Karpas-422 (cell line): ENCODE measurements around the gene TMEM231. TPM values are rescaled to one million over a fixed set of nuclear protein-coding genes. Genes with fewer than 3 reads are reported as not detected.
"Not testable (repeated sequence)": the region's sequence is repeated elsewhere in the genome, so short reads cannot be mapped to it uniquely, and the experiment has no call there.

Experiments used
- DNase-seq: peaks from one replicate; pipeline ENCODE4 v3.0.0-alpha.2; 2015
- H2AFZ ChIP-seq: fragments of 200-600 bp; sonication (generic); 2 replicates; pipeline ENCODE4 v1.6.1; 2014; ENCODE audit warnings: antibody characterized with exemption, low read length, mixed read lengths
- H3K27ac ChIP-seq: fragments of 200-600 bp; sonication (generic); 2 replicates; pipeline ENCODE4 v1.5.1; 2014; ENCODE audit warnings: mild to moderate bottlenecking, low read length, moderate library complexity
- H3K27me3 ChIP-seq: fragments of 200-600 bp; sonication (generic); 2 replicates; pipeline ENCODE4 v1.6.1; 2014; ENCODE audit warnings: low read length, mixed read lengths
- H3K36me3 ChIP-seq: fragments of 200-600 bp; sonication (generic); 2 replicates; pipeline ENCODE4 v1.6.1; 2014; ENCODE audit warnings: low read length, mixed read lengths; ENCODE audit not compliant: insufficient read depth
- H3K4me1 ChIP-seq: fragments of 200-600 bp; sonication (generic); 2 replicates; pipeline ENCODE4 v1.6.1; 2014; ENCODE audit warnings: mild to moderate bottlenecking, low read length, mixed read lengths
- H3K4me2 ChIP-seq: fragments of 200-600 bp; sonication (generic); 2 replicates; pipeline ENCODE4 v1.6.1; 2014; ENCODE audit warnings: low read length, low read depth, mild to moderate bottlenecking; ENCODE audit not compliant: poor library complexity, severe bottlenecking
- H3K4me3 ChIP-seq: fragments of 200-600 bp; sonication (generic); 2 replicates; pipeline ENCODE4 v1.5.1; 2014; ENCODE audit warnings: mild to moderate bottlenecking, antibody characterized with exemption, low read length, mixed read lengths
- H3K79me2 ChIP-seq: fragments of 200-600 bp; sonication (generic); 2 replicates; pipeline ENCODE4 v1.6.1; 2014; ENCODE audit warnings: mild to moderate bottlenecking, low read length, mixed read lengths
- H3K9ac ChIP-seq: fragments of 200-600 bp; sonication (generic); 2 replicates; pipeline ENCODE4 v1.6.0; 2014; ENCODE audit warnings: low read length
- H3K9me2 ChIP-seq: fragments of 200-600 bp; sonication (generic), shearing (Covaris generic); replicated peaks from 2 replicates; pipeline ENCODE4 v1.6.0; 2014; ENCODE audit warnings: mild to moderate bottlenecking, low read length, moderate library complexity; ENCODE audit not compliant: insufficient read depth
- H3K9me3 ChIP-seq: fragments of 300-700, 200-600 bp; sonication (generic); 2 replicates; pipeline ENCODE4 v1.6.1; 2014; ENCODE audit warnings: low read length, mixed read lengths
- H4K20me1 ChIP-seq: fragments of 200-600 bp; sonication (generic); 2 replicates; pipeline ENCODE4 v1.6.1; 2014; ENCODE audit warnings: mild to moderate bottlenecking, antibody characterized with exemption, low read length, low read depth; ENCODE audit not compliant: insufficient read depth
- total RNA-seq: library from RNA; depleted of rRNA; stranded (reverse); fragments of >200 nt; shearing (Covaris generic); gene quantifications from 2 replicates; pipeline ENCODE4 v1.2.3, GENCODE V29; 2014; ENCODE audit warnings: low replicate concordance

TMEM231 gene
- total RNA-seq, 1 experiment from 2014 or later = 31.2 TPM

- Histone ChIP-seq H2AFZ (peak overlapping the region; percentile 100), H3K4me2 (peak overlapping the region; percentile 93), H3K9ac (peak overlapping the region; percentile 93), H3K4me3 (peak overlapping the region; percentile 87)
- H3K9me2 ChIP-seq, H3K79me2 ChIP-seq, H3K27me3 ChIP-seq, H3K4me1 ChIP-seq, H4K20me1 ChIP-seq, H3K27ac ChIP-seq, H3K36me3 ChIP-seq, H3K9me3 ChIP-seq: not testable (repeated sequence)
- DNase-seq = peak; percentile 46
These were observed 39.7 kb downstream of the TMEM231 start for GRCh38 chr16:75516189-75516966.

GRCh38 chr16:75514296-75514695 is 41.8 kb downstream of the TMEM231 start:
- peaks cover 4% of the 10 kb centered on the region; the same call in 1 of the 2 replicates for H3K79me2 ChIP-seq
- no peak overlapping the region for H3K4me3 ChIP-seq
- H3K4me2 ChIP-seq = no peak overlapping the region
- no peak overlapping the region for H3K9ac ChIP-seq
- DNase-seq = no peak
- H3K9me2 ChIP-seq = no peaks in the 10 kb centered on the region
- H3K27ac ChIP-seq = no peak overlapping the region
- peaks cover 6% of the 10 kb centered on the region for H3K4me1 ChIP-seq
- H3K27me3 ChIP-seq = no peaks in the 10 kb centered on the region
- H2AFZ ChIP-seq = no peak overlapping the region
- H4K20me1 ChIP-seq = no peaks in the 10 kb centered on the region
- no peaks in the 10 kb centered on the region for H3K9me3 ChIP-seq
- no peaks in the 10 kb centered on the region for H3K36me3 ChIP-seq

- Histone ChIP-seq H3K4me2 (no peak overlapping the region), H3K27me3 (no peaks in the 10 kb centered on the region)
These were observed 49.5 kb downstream of the TMEM231 start for GRCh38 chr16:75506574-75506973.

GRCh38 chr16:75506107-75506506 is 49.9 kb downstream of the TMEM231 start:
- Histone ChIP-seq H3K36me3 (no peaks in the 10 kb centered on the region), H3K9me3 (no peaks in the 10 kb centered on the region), H2AFZ (no peak overlapping the region), H3K27me3 (no peaks in the 10 kb centered on the region), H3K79me2 (no peaks in the 10 kb centered on the region), H3K9me2 (no peaks in the 10 kb centered on the region), H3K27ac (no peak overlapping the region), H3K4me3 (no peak overlapping the region), H4K20me1 (no peaks in the 10 kb centered on the region), H3K4me2 (no peak overlapping the region), H3K9ac (no peak overlapping the region), H3K4me1 (no peaks in the 10 kb centered on the region)
- no peak for DNase-seq

More at GRCh38 chr16:75506574-75506973, 49.5 kb downstream of the TMEM231 start:
- no peak overlapping the region for H3K27ac ChIP-seq
- H3K9me2 ChIP-seq = no peaks in the 10 kb centered on the region
- H3K4me1 ChIP-seq = no peaks in the 10 kb centered on the region
- no peaks in the 10 kb centered on the region for H4K20me1 ChIP-seq
- H3K9ac ChIP-seq = no peak overlapping the region
- H3K4me3 ChIP-seq = no peak overlapping the region
- no peak for DNase-seq
- no peak overlapping the region for H2AFZ ChIP-seq
- no peaks in the 10 kb centered on the region for H3K9me3 ChIP-seq
- H3K79me2 ChIP-seq = no peaks in the 10 kb centered on the region
- no peaks in the 10 kb centered on the region for H3K36me3 ChIP-seq

GRCh38 chr16:75503801-75504200 is 52.3 kb downstream of the TMEM231 start:
- Histone ChIP-seq H3K4me1 (no peaks in the 10 kb centered on the region), H3K4me3 (no peak overlapping the region), H3K9ac (no peak overlapping the region), H3K27ac (no peak overlapping the region), H3K79me2 (no peaks in the 10 kb centered on the region), H3K9me2 (no peaks in the 10 kb centered on the region), H3K36me3 (no peaks in the 10 kb centered on the region), H3K27me3 (no peaks in the 10 kb centered on the region), H3K9me3 (no peaks in the 10 kb centered on the region), H3K4me2 (no peak overlapping the region), H2AFZ (no peak overlapping the region), H4K20me1 (no peaks in the 10 kb centered on the region)
- DNase-seq = no peak

GRCh38 chr16:75502916-75503605 is 53.0 kb downstream of the TMEM231 start:
- DNase-seq = no peak
- no peak overlapping the region for H3K4me2 ChIP-seq
- no peak overlapping the region for H3K9ac ChIP-seq
- H3K4me3 ChIP-seq = no peak overlapping the region
- H4K20me1 ChIP-seq = no peaks in the 10 kb centered on the region
- H3K9me2 ChIP-seq = no peaks in the 10 kb centered on the region
- no peaks in the 10 kb centered on the region for H3K79me2 ChIP-seq
- H3K36me3 ChIP-seq = no peaks in the 10 kb centered on the region
- H2AFZ ChIP-seq = no peak overlapping the region
- no peaks in the 10 kb centered on the region for H3K27me3 ChIP-seq
- no peak overlapping the region for H3K27ac ChIP-seq
- H3K4me1 ChIP-seq = no peaks in the 10 kb centered on the region
- H3K9me3 ChIP-seq = no peaks in the 10 kb centered on the region

- not testable (repeated sequence) for H3K4me3 ChIP-seq, H3K9me3 ChIP-seq, H2AFZ ChIP-seq, H3K4me1 ChIP-seq, H4K20me1 ChIP-seq, H3K4me2 ChIP-seq, H3K36me3 ChIP-seq, H3K9me2 ChIP-seq, H3K79me2 ChIP-seq, H3K27ac ChIP-seq, H3K9ac ChIP-seq, DNase-seq, H3K27me3 ChIP-seq
These were observed 54.2 kb downstream of the TMEM231 start for GRCh38 chr16:75501820-75502219.

GRCh38 chr16:75501359-75501758 is 54.7 kb downstream of the TMEM231 start:
- Histone ChIP-seq H3K9ac (no peak overlapping the region), H3K79me2 (no peaks in the 10 kb centered on the region), H2AFZ (no peak overlapping the region), H4K20me1 (no peaks in the 10 kb centered on the region), H3K4me2 (no peak overlapping the region), H3K9me3 (no peaks in the 10 kb centered on the region), H3K4me1 (no peaks in the 10 kb centered on the region), H3K9me2 (no peaks in the 10 kb centered on the region), H3K27ac (no peak overlapping the region), H3K36me3 (no peaks in the 10 kb centered on the region), H3K4me3 (no peak overlapping the region), H3K27me3 (no peaks in the 10 kb centered on the region)
- DNase-seq = no peak
